HL-60 (cell line): ENCODE results near the gene CCDC190.
A peak's percentile ranks its signal among the peaks of the same experiment; 100 is the strongest.

Experiments used
- DNase-seq, 2 experiments: peaks; one replicate each; pipeline ENCODE4 v3.0.0-alpha.2; 2010 to 2020; ENCODE audit warnings: low read depth in 1 of 2, low spot score in 1 of 2
- H3K27ac ChIP-seq: fragments of 250-450 bp; sonication (Bioruptor Pico); replicated peaks from 2 replicates; pipeline ENCODE4 v1.5.1; 2020; ENCODE audit warnings: mild to moderate bottlenecking, moderate library complexity
- H3K27me3 ChIP-seq: fragments of 250-450 bp; sonication (Bioruptor Pico); 2 replicates; pipeline ENCODE4 v1.5.1; 2021; ENCODE audit warnings: mild to moderate bottlenecking, moderate library complexity; ENCODE audit not compliant: insufficient read depth, poor library complexity, severe bottlenecking
- H3K4me3 ChIP-seq: replicated peaks from 2 replicates; pipeline ENCODE4 v1.5.1; 2011; ENCODE audit warnings: mild to moderate bottlenecking, control low read depth, low read length; ENCODE audit not compliant: insufficient read depth
- CTCF ChIP-seq: IDR thresholded peaks from one replicate; pipeline ENCODE4 v1.5.1; 2011; ENCODE audit warnings: low read length, control low read depth, inconsistent platforms; ENCODE audit not compliant: insufficient read depth
- GABPA ChIP-seq: IDR thresholded peaks from 2 replicates; pipeline ENCODE4 v1.6.1; 2012; ENCODE audit warnings: low read depth
- POLR2AphosphoS5 ChIP-seq: IDR thresholded peaks from 2 replicates; pipeline ENCODE4 v1.6.1; 2012; ENCODE audit warnings: low read depth
- REST ChIP-seq: IDR thresholded peaks from 2 replicates; pipeline ENCODE4 v1.6.1; 2012; ENCODE audit warnings: low read depth; ENCODE audit not compliant: insufficient replicate concordance
- SPI1 ChIP-seq: IDR thresholded peaks from 2 replicates; pipeline ENCODE4 v1.6.1; 2012; ENCODE audit warnings: low read depth, mild to moderate bottlenecking, borderline replicate concordance

Gene CCDC190

DNA sequence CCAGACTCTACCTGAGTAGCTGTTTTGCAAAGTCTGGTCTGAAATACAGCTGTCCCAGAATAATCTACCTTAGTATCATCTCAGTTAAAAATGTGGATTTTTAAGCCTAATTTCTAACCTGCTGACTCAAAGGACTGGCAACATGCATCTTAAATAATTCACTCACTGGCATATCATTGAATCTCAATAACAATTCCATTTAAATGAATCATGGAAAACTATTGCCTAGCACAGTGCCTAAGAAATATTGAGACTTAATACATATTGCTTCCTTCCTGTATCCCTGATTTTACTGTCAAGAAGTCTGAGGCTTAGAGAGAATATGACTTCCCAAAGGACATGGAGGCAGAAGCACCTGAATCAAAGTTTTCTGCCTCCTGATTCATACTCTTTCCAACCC is 3.1 kb downstream of the CCDC190 start:
- DNase-seq: no peak
- TF ChIP-seq SPI1: no peak
- no peak for TF ChIP-seq POLR2AphosphoS5
- no peak for TF ChIP-seq REST
- TF ChIP-seq CTCF: no peak
- TF ChIP-seq GABPA: no peak
- no peak overlapping the region for H3K27ac ChIP-seq
- H3K4me3 ChIP-seq: no peak overlapping the region
- H3K27me3 ChIP-seq: peaks cover 9% of the 10 kb centered on the region

DNA sequence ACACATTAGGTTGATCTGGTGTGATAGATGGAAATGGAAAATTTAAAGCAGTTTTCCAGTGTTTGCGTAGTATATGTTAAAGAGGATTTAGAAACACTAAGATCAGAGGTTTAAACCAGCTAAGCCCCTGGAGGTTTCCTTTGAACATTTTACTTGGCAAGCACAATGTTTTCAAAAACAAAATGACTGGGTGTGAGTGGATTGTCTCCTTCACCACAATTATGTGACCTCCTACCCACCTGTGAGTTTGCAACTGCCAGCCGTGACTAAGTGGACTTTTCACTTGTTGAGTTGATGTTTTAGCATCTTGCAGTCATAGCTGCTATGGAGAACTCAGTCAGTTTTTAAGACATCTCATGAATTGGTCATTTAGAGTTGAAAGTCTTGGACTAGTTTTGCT is 4.7 kb downstream of the CCDC190 start:
- no peak overlapping the region for H3K27ac ChIP-seq
- peaks cover 5% of the 10 kb centered on the region for H3K27me3 ChIP-seq
- H3K4me3 ChIP-seq: no peak overlapping the region
- DNase-seq: no peak
- no peak for TF ChIP-seq SPI1
- no peak for TF ChIP-seq POLR2AphosphoS5
- TF ChIP-seq CTCF: no peak
- no peak for TF ChIP-seq GABPA

- Histone ChIP-seq H3K4me3 (no peak overlapping the region), H3K27ac (no peak overlapping the region), H3K27me3 (peaks cover 5% of the 10 kb centered on the region)
- DNase-seq: no peak
- no peak for TF ChIP-seq GABPA
- no peak for TF ChIP-seq SPI1
Observed at GRCh38 chr1:162855461-162856150, 5.4 kb downstream of the CCDC190 start.

DNA sequence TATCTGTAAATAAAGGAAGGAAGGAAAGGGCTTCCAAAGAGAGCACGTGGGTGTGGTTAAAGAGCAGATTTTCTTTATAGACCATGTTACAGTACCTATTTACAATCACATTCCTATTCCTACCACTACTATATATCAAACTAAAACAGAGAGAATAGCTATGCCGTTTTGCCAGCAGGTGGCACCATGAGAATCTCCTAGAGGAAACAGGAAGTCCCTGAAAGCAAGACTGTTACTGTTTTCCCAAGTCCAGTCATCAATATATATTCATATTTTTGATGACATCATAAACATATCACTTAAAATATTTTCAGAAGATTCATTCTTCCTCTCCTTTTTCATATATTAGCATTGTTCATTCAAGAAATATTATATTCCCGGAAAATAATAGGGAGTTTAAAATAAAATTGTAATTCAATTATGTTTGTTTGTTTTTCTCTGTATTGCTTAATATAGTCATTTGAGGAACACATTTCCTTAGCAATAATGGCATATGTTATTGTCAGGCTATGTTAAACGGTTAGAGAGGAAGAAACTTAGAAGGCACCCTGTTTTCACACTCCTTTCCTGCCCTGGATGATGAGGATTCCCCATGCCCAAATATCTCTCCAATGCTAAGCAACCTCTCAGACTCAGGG is 6.6 kb downstream of the CCDC190 start:
- Histone ChIP-seq H3K4me3 (no peak overlapping the region), H3K27me3 (peaks cover 3% of the 10 kb centered on the region), H3K27ac (no peak overlapping the region)
- peak; percentile 18 to 70 for DNase-seq
- TF ChIP-seq POLR2AphosphoS5: no peak
- peak; percentile 74 for TF ChIP-seq CTCF
- TF ChIP-seq GABPA: no peak
- TF ChIP-seq REST: no peak
- TF ChIP-seq SPI1: peak; percentile 93
